NOMO-1 treated with dmso at 0.1 percent for 144 hours (cell line): ENCODE measurements around the gene GCNT4.
"Not testable (repeated sequence)": the region's sequence is repeated elsewhere in the genome, so short reads cannot be mapped to it uniquely, and the experiment has no call there.

ENCODE experiments used
- DNase-seq: peaks from one replicate; lab custom pipeline; 2025; ENCODE audit not compliant: unreplicated experiment; lab: John Stamatoyannopoulos, UW

GCNT4 gene, protein sequence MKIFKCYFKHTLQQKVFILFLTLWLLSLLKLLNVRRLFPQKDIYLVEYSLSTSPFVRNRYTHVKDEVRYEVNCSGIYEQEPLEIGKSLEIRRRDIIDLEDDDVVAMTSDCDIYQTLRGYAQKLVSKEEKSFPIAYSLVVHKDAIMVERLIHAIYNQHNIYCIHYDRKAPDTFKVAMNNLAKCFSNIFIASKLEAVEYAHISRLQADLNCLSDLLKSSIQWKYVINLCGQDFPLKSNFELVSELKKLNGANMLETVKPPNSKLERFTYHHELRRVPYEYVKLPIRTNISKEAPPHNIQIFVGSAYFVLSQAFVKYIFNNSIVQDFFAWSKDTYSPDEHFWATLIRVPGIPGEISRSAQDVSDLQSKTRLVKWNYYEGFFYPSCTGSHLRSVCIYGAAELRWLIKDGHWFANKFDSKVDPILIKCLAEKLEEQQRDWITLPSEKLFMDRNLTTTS

GRCh38 chr5:75052192-75053053 is at the start of gene GCNT4:
GCNT4 (minus strand) TSS chr5:75052558; CDS start chr5:75030037, 22,521 bp downstream.
- DNase-seq: no peak

DNA sequence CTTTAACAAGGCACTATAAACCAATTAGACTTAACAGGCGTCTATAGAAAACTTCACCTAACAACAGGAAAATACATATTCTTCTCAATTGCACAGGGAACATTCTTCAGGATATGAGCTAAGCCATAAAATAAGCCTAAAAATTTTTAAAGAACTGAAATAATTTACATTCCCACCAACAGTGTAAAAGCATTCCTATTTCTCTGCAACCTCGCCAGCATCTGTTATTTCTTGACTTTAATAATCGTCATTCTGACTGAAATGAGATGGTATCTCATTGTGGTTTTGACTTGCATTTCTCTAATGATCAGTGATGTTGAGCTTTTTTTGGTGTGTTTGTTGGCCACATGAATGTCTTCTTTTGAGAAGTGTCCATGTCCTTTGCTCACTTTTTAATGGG is 43.6 kb upstream of the GCNT4 start:
- not testable (repeated sequence) for DNase-seq

- DNase-seq: no peak
Measured at GRCh38 chr5:75091597-75091996, 39.2 kb upstream of the GCNT4 start.

DNA sequence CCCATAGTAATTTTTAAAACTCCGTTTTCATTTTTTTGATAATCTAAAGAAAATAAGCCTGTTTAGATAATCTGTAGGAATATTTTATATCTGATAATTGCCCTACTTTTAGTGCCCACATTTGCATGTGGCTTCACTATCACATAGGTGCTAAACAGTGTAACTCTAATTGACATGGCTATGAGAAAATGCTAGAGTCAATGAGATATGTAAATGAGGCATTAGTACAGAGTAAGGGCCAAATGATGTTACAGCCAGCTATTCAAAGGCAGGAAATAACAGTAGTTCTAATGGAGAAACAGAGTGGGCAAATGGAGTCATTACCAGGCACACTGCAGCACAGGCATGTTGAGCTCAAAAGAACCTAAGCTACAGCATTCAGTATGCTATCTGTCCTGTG is 37.3 kb upstream of the GCNT4 start:
- DNase-seq: no peak

DNA sequence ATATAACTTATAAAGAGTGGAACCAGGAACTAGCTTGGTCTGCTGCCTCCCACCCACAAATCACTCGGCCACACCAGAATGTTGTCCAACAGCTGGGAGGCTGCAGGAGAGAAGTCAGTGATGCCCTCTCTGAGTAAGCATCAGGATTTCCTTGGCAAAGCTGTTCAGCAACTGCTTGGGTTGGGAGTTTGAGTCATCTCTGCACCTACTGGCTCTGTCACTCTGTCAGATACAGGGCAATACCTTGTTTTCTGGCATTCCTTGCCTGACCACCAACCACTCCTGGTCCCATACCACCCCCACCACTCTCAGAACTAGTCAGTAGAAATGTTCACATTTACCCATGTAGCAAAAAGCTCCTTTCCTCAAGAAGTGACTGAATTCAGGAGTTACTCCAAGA is 36.8 kb upstream of the GCNT4 start:
- DNase-seq: no peak

DNA sequence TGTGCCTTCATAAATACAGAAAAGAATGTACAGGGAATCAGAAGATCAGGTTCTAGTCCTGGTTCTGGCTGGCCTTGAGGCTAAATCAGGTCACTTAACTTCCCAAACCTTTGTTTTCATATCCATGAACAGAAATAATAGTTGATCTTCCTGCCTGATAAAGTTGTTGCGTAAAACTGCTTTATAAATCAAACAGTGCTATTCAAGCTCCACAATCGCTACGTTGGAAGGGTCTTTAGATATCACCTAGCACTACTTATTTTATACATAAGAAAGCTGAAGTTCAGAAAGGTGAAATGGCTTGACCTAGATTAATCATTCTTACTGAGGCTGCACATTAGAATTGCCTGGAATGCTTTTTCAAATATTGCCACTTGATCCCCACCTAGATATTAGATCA is 36.3 kb upstream of the GCNT4 start:
- no peak for DNase-seq

- no peak for DNase-seq
Measured at GRCh38 chr5:75081510-75081909, 29.2 kb upstream of the GCNT4 start.

DNA sequence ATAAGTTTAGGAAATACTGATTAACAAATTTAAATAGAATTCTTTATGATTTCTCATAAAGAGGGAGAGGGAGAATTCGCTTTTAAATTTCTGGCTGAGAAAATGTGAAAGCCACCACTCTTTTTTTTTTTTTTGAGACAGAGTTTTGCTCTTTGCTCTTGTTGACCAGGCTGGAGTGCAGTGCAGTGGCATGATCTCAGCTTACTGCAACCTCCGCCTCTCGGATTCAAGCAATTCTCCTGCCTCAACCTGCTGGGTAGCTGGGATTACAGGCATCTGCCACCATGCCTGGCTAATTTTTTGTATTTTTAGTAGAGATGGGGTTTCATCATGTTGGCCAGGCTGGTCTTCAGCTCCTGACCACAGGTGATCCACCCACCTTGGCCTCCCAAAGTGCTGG is 27.0 kb upstream of the GCNT4 start:
- DNase-seq: not testable (repeated sequence)

GRCh38 chr5:75078027-75078426 is 25.7 kb upstream of the GCNT4 start:
- DNase-seq: no peak

- DNase-seq: no peak
Measured at GRCh38 chr5:75072061-75072460, 19.7 kb upstream of the GCNT4 start.

GRCh38 chr5:75071100-75071499 is 18.7 kb upstream of the GCNT4 start:
- DNase-seq: no peak

- no peak for DNase-seq
Measured at GRCh38 chr5:75067434-75067833, 15.1 kb upstream of the GCNT4 start.

DNA sequence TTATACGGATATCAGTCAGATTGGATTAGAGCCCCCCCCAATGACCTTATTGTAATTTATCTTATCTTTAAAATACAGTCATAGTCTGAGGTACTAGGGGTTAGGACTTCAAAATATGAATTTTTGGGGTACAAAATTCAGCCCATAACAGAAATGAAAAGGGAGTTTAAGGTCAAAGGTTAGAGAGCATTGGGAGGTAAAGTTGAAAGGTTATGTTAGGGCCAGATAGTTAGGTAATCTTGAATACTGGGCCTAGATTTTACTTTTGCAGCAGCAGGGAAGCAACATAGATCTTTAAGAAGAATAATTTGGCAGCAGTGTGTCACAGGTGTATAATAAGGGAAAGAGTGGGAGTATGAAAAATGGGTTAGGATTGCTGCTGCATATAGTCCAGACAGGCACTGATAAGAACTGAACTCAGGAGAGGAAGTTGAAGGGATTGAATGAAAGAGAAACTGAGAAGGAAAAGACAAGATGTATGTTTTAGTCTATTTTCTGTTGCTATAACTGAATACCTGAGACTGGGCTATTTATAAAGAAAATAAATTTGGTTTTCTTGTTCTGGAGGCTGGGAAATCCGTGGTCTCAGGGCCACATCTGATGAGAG is 10.7 kb upstream of the GCNT4 start:
- DNase-seq: no peak

DNA sequence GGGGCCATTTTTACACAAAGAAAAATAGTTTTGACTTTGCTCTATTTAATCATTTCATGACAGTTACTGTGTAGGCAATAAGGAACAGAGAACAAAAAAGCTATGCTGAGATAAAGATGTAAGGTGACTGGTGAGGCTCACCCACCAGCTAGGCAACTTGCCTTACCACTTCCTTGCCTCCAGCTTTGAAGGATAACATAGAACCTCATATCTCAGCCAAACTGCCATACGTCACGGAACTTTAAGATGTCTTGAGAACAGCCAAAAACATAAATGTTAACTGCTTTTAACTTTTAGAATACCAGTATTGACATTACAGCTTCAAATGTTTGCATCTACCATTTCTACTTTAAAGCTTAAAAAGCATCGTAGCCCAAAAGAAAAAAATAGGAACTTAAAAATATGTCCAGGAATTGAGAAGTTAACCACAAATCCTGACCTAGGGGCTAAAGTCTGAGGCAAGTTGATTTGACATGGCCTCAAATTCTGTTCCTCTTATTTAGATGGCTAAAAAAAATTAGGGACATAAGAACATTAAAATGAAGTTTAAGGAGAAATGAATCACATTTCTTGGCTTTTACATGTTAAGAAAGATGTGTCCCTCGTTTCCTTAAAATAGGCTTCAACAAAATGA is 7.7 kb upstream of the GCNT4 start:
- DNase-seq: peak; percentile 23

DNA sequence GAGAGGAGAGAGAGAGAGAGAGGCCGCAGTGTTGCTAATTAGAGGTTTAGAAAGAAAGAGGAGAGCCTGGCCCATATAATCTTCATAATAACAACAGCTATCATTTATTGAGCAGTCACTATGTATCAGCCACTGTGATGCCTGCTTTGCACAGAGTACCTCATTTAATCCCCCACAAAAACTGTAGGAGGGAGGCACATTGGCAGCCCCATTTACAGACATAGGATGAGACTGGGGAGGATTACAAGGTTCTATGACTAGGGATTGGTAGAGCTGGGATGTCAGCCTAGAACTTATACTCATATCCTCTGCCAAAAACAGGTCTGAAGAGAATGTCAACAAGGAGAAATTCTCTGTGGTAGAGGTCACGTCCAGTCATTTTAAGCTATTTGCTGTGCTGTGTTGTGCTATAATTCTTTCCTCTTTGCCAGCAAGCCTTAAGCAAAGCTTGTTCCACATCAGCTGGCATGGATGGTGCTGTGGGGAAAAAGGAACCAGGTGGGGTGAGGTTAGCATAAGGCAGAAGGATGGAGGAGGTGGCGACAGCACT is 6.7 kb upstream of the GCNT4 start:
- DNase-seq: no peak

GRCh38 chr5:75057561-75057960 is 5.2 kb upstream of the GCNT4 start:
- no peak for DNase-seq

DNA sequence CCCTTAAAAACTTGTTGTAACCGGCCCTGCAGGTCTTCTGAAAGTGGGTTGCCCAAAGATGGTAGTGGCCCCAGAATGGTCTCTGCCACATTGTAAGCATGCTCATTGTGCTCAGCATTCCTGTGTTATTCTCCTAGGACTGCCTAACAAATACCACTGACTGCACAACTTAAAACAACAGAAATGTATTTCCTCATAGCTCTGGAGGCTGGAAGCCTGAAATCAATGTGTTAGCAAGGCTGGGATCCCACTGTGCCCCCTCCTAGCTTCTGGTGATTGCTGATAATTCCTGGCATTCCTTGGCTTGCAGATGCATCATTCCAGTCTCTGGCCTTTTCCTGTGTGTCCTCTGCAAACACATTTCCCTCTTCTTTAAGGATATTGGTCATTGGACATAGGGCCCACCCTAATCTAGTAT is 3.4 kb upstream of the GCNT4 start:
- DNase-seq: no peak

DNA sequence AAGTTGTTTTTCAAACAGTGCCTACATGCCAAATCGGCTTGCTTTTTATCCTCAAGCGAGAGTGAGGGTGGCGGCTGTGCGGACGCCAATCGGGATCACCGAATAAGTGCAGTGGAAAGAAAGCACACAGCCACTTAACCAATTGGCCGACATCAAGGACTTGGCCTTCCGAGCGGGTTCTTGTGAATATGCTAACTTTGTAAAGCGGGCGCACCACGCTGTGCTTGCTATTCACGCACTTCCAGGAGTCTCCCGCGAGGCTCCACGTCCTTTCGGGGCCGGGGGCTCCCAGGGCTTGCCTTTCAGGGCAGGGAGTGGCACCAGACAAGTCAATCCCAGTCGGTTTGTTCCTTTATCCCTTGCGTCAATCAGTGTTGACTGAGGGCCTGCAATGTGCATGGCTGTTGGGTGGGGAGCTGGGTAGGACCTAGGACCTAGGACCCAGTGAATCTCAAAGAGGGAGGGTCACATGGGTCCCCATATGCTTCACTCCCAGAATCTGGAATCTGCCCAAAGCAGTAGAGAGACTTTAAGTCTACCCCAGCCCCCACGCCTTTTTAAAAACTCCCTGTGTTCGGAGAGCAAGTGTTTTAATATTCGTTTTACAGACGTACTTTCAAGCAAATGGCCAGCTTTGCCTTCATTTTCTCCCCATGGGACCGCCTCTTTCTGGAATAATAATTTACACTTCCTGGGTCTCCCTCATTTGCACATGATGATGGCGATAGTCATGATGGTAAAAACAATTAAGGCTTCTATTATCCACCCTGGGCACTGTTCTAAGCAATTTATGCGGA is 2.0 kb upstream of the GCNT4 start:
- DNase-seq: no peak

DNA sequence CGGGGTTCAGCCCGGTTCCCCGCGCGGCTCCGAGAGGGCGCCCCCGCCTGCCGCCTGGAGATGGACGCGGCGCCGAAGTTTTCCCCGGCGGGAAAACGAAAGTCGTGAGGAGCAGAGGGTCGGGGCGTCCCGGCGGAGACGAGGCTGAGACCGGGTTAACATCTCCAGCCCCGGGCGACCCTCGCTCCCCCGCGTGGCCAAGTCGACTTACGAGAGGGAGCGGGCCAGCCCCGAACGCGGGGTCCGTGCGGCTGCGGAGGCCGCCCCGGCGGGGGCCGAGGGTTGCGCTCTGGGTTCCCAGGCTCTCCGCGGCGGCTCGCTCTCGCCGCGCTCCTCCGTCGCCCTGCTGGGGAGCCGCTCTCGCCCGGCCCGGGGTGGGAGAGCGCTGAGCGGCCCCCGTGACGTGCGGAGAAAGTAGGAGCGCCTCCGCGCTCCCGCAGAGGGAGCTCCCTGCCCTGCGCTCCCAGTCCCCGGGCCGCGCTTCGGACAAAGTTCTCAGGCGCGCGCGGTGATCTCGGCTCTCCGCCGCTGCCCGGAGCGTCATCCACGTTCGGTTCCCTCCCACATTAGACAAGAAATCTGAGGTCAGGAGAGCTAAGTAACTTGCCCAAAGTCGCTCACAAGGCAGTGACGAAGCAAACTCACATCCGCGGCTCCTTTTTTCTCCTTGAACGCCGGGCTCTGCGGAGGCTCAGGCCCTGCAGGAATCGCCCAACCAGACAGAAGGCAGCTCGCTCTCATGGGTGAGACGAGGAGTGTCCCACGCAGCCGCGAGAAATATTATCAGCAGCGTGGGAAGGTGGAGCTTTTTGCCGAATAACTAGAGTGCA is 1.2 kb upstream of the GCNT4 start:
- DNase-seq: peak; percentile 44

GRCh38 chr5:75053054-75053303 is 621 bp upstream of the GCNT4 start:
- DNase-seq: no peak
